Prostate gland (tissue), 2 donors: ENCODE data around the gene PGRMC2.
"Not testable (repeated sequence)": the region's sequence is repeated elsewhere in the genome, so short reads cannot be mapped to it uniquely, and the experiment has no call there.

ENCODE experiments used
- POLR2A ChIP-seq: fragments of 450-650 bp; IDR thresholded peaks from one replicate; pipeline ENCODE4 v1.6.1; 2016; ENCODE audit warnings: antibody characterized with exemption, mild to moderate bottlenecking
- POLR2AphosphoS5 ChIP-seq: sonication (generic); formaldehyde crosslinking; IDR thresholded peaks from one replicate; pipeline ENCODE4 v1.6.1; 2017; ENCODE audit warnings: antibody characterized with exemption
- TF ChIP-seq, protein P1 (sequence below), 4 experiments: fragments of 200-600 bp in 2 of 4; fragments of 450-650 bp in 2 of 4; sonication (generic) in 2 of 4; IDR thresholded peaks; 1 replicate in 3 of 4; 2 replicates in 1 of 4; pipeline ENCODE4 v1.5.1; 2016 to 2019; ENCODE audit warnings: antibody characterized with exemption in 4 of 4, mild to moderate bottlenecking in 2 of 4, moderate library complexity in 2 of 4

DNA sequence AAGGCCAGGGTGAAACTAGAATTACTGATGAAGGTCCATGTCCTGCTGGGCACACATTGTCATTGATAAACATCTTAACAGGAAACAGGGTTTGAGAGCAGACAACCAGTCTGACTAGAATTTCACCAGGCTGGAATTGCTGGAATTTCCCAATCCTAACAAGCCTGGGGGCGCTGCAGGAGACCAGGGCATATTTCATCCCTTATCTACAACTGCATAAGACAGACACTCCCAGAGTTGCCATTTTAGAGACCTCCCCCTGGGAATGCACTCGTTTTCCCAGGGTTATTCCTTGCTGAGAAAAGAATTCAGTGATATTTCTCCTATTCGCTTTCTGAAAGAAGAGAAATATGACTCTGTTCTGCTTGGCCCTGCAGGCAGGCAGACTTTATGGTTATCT, 22.1 kb downstream of the PGRMC2 start:
- not testable (repeated sequence) for TF ChIP-seq POLR2AphosphoS5, POLR2A
- TF ChIP-seq, protein P1, sequence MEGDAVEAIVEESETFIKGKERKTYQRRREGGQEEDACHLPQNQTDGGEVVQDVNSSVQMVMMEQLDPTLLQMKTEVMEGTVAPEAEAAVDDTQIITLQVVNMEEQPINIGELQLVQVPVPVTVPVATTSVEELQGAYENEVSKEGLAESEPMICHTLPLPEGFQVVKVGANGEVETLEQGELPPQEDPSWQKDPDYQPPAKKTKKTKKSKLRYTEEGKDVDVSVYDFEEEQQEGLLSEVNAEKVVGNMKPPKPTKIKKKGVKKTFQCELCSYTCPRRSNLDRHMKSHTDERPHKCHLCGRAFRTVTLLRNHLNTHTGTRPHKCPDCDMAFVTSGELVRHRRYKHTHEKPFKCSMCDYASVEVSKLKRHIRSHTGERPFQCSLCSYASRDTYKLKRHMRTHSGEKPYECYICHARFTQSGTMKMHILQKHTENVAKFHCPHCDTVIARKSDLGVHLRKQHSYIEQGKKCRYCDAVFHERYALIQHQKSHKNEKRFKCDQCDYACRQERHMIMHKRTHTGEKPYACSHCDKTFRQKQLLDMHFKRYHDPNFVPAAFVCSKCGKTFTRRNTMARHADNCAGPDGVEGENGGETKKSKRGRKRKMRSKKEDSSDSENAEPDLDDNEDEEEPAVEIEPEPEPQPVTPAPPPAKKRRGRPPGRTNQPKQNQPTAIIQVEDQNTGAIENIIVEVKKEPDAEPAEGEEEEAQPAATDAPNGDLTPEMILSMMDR (IDR thresholded peaks at IDR 0.05) = not testable (repeated sequence)
